GM21825 (cell line): ENCODE data around the gene ORM1.
"Not testable (repeated sequence)": the region's sequence is repeated elsewhere in the genome, so short reads cannot be mapped to it uniquely, and the experiment has no call there.

Experiments
- ATAC-seq: cut with Tn5 transposase; IDR thresholded peaks from one replicate; pipeline ENCODE4 v1.9.1; 2021; ENCODE audit warnings: mild to moderate bottlenecking, moderate library complexity; ENCODE audit not compliant: unreplicated experiment

ORM1 gene

GRCh38 chr9:114322160-114322818 lies 609 bp upstream of the ORM1 start:
- not testable (repeated sequence) for ATAC-seq

GRCh38 chr9:114323849-114324248 lies 951 bp downstream of the ORM1 start:
- ATAC-seq, result not testable (repeated sequence)

GRCh38 chr9:114324492-114324891 lies 1.6 kb downstream of the ORM1 start:
- ATAC-seq, result no peak

- ATAC-seq, result not testable (repeated sequence)
Observed at GRCh38 chr9:114324965-114325364, 2.1 kb downstream of the ORM1 start.

GRCh38 chr9:114325684-114326254 lies 2.9 kb downstream of the ORM1 start:
- ATAC-seq, result not testable (repeated sequence)

- no peak for ATAC-seq
Observed at GRCh38 chr9:114327749-114328148, 4.9 kb downstream of the ORM1 start.

- ATAC-seq, result not testable (repeated sequence)
Observed at GRCh38 chr9:114328357-114328820, 5.5 kb downstream of the ORM1 start.

GRCh38 chr9:114328937-114329624 lies 6.2 kb downstream of the ORM1 start:
- not testable (repeated sequence) for ATAC-seq

- not testable (repeated sequence) for ATAC-seq
Observed at GRCh38 chr9:114329625-114330022, 6.7 kb downstream of the ORM1 start, which contains the start of gene ORM2. TSS of gene ORM2 (plus strand) at chr9:114329869. CDS start at chr9:114329905, 36 bp downstream.

GRCh38 chr9:114330636-114331035 lies 7.7 kb downstream of the ORM1 start:
- ATAC-seq, result no peak

GRCh38 chr9:114331229-114332195 lies 8.6 kb downstream of the ORM1 start:
- ATAC-seq, result not testable (repeated sequence)

GRCh38 chr9:114332474-114333040 lies 9.7 kb downstream of the ORM1 start:
- not testable (repeated sequence) for ATAC-seq

GRCh38 chr9:114333718-114334117 lies 10.8 kb downstream of the ORM1 start:
- ATAC-seq, result not testable (repeated sequence)

- no peak for ATAC-seq
Observed at GRCh38 chr9:114334490-114334889, 11.6 kb downstream of the ORM1 start.

GRCh38 chr9:114335745-114336144 lies 12.8 kb downstream of the ORM1 start:
- no peak for ATAC-seq

GRCh38 chr9:114336157-114336556 lies 13.3 kb downstream of the ORM1 start:
- no peak for ATAC-seq

- ATAC-seq, result no peak
Observed at GRCh38 chr9:114336699-114337395, 13.9 kb downstream of the ORM1 start.

GRCh38 chr9:114338187-114338586 lies 15.3 kb downstream of the ORM1 start:
- ATAC-seq, result no peak

GRCh38 chr9:114339130-114339908 lies 16.4 kb downstream of the ORM1 start:
- ATAC-seq, result no peak
